Adrenal gland (tissue), 12 donors: ENCODE results near the gene PRR5. TPM values are rescaled to one million over a fixed set of nuclear protein-coding genes. Genes with fewer than 3 reads are reported as not detected.

Source experiments
- DNase-seq, 7 donors: peaks; one replicate each; pipeline ENCODE4 v3.0.0-alpha.2; 2019 to 2020
- H3K27ac ChIP-seq, 5 donors: fragments of 200-600 bp; sonication (generic) in 4 of 5; 1 replicate in 3 of 5; 2 replicates in 2 of 5; pipeline versions ENCODE4 v1.5.1 to v1.8.0; 2016 to 2020; ENCODE audit warnings: mild to moderate bottlenecking in 1 of 5
- H3K27me3 ChIP-seq: fragments of 200-600 bp; 2 replicates; pipeline ENCODE4 v1.8.0; 2021
- H3K36me3 ChIP-seq, 2 donors: fragments of 200-600 bp; replicated peaks in 1 of 2; 1 replicate in 1 of 2; 2 replicates in 1 of 2; pipeline versions ENCODE4 v1.5.1 to v1.8.0; 2018 to 2022
- H3K4me1 ChIP-seq, 2 donors: fragments of 200-600 bp; replicated peaks in 1 of 2; 1 replicate in 1 of 2; 2 replicates in 1 of 2; pipeline versions ENCODE4 v1.5.1 to v1.8.0; 2018 to 2021
- H3K4me3 ChIP-seq, 4 donors: fragments of 200-600 bp; sonication (generic) in 3 of 4; one replicate each; pipeline ENCODE4 v1.5.1; 2016 to 2018
- H3K9me3 ChIP-seq, 3 donors: fragments of 200-600 bp; sonication (generic) in 1 of 3; replicated peaks in 1 of 3; 1 replicate in 2 of 3; 2 replicates in 1 of 3; pipeline versions ENCODE4 v1.5.1 to v1.8.0; 2016 to 2021
- POLR2A ChIP-seq, 2 donors: fragments of 450-650 bp; IDR thresholded peaks; one replicate each; pipeline ENCODE4 v1.6.1; 2017; ENCODE audit warnings: antibody characterized with exemption in 2 of 2, mild to moderate bottlenecking in 2 of 2, moderate library complexity in 1 of 2
- WGBS, 4 donors: extraction: QIAGEN DNeasy Blood & Tissue Kit in 2 of 4; methylation state at CpG; one replicate each; pipeline versions ENCODE4 v1.1.5 to v1.1.7; 2013 to 2017; 5-methylcytosine and 5-hydroxymethylcytosine counted together
- intact Hi-C, 2 donors: fragments of 100-400 bp; cut with DNase I; formaldehyde crosslinking; loops; one replicate each; pipeline versions ENCODE4 v1.14.1 to v1.15.0; 2022 to 2023
- polyA plus RNA-seq, 3 donors: library from polyadenylated mRNA; stranded (reverse); fragments of 200-250 nt in 2 of 3; fragments of 350-450 nt in 1 of 3; fragmentation: Illumina TruSeq in 1 of 3; extraction: RNeasy Lipid Tissue Mini Kit (QIAGEN cat#74804) in 1 of 3; gene quantifications; one replicate each; pipeline ENCODE4 v1.2.3, GENCODE V29; 2013 to 2014
- total RNA-seq, 9 donors: library from RNA; depleted of rRNA in 4 of 9; stranded (reverse); fragments of >200 nt in 4 of 9; fragments of 120-200 nt in 1 of 9; fragmentation: NEBNext Ultra II Directional in 1 of 9; extraction: Animal tissue kit (Norgen Biotek cat#: 25700) in 1 of 9; gene quantifications; one replicate each; pipeline versions ENCODE4 v1.1.0 to v1.2.4, GENCODE V29; 2013 to 2023
- TF ChIP-seq, protein P1 (sequence below), 6 experiments: fragments of 450-650 bp in 4 of 6; fragments of 200-600 bp in 2 of 6; sonication (generic) in 1 of 6; IDR thresholded peaks; 1 replicate in 5 of 6; 2 replicates in 1 of 6; pipeline versions ENCODE4 v1.5.1 to v1.8.0; 2016 to 2021; ENCODE audit warnings: antibody characterized with exemption in 6 of 6, mild to moderate bottlenecking in 2 of 6, moderate library complexity in 1 of 6
- donor health status: healthy with polysubstance abuse.
- donor health status: Bipolar disorder and iron deficiency.
- donor health status: DM: yes; HTN: yes; CAD: no.
- donor health status: DM: no; HTN: no; CAD: no.
- donor health status: DM: no; HTN: no; CAD: no.
- donor health status: DM: yes; HTN: yes; CAD: no.

The PRR5 gene
- total and polyA plus RNA-seq, 12 donors, result 1.7 to 21.4 (median 11.7) TPM

- Histone ChIP-seq H3K36me3 (no peaks in the 10 kb centered on the region), H3K27ac (no peak overlapping the region), H3K27me3 (no peaks in the 10 kb centered on the region), H3K4me3 (no peak overlapping the region), H3K9me3 (no peaks in the 10 kb centered on the region), H3K4me1 (peaks cover 0 to 29% of the 10 kb centered on the region in 2 donors)
- intact Hi-C loops, result no loop called here
- DNase-seq, result no peak
- WGBS, 4 donors, result 79 to 85% (median 83%) methylated on average over 8 to 23 of the region's 23 CpGs
- TF ChIP-seq, protein P1, sequence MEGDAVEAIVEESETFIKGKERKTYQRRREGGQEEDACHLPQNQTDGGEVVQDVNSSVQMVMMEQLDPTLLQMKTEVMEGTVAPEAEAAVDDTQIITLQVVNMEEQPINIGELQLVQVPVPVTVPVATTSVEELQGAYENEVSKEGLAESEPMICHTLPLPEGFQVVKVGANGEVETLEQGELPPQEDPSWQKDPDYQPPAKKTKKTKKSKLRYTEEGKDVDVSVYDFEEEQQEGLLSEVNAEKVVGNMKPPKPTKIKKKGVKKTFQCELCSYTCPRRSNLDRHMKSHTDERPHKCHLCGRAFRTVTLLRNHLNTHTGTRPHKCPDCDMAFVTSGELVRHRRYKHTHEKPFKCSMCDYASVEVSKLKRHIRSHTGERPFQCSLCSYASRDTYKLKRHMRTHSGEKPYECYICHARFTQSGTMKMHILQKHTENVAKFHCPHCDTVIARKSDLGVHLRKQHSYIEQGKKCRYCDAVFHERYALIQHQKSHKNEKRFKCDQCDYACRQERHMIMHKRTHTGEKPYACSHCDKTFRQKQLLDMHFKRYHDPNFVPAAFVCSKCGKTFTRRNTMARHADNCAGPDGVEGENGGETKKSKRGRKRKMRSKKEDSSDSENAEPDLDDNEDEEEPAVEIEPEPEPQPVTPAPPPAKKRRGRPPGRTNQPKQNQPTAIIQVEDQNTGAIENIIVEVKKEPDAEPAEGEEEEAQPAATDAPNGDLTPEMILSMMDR (IDR thresholded peaks at IDR 0.05), result no peak
- TF ChIP-seq POLR2A (IDR thresholded peaks at IDR 0.05), result no peak
Observed at GRCh38 chr22:44660051-44660830, 41.8 kb upstream of the PRR5 start.

GRCh38 chr22:44661070-44661469 lies 40.9 kb upstream of the PRR5 start:
- WGBS, 4 donors, result 58 to 90% (median 63%) methylated on average over 7 to 14 of the region's 14 CpGs
- TF ChIP-seq, protein P1 (IDR thresholded peaks at IDR 0.05), result no peak
- no peak for TF ChIP-seq POLR2A (IDR thresholded peaks at IDR 0.05)
- H3K36me3 ChIP-seq, result no peaks in the 10 kb centered on the region
- no peaks in the 10 kb centered on the region for H3K27me3 ChIP-seq
- H3K27ac ChIP-seq, result no peak overlapping the region
- no peak for DNase-seq
- H3K4me3 ChIP-seq, result no peak overlapping the region
- intact Hi-C loops, result no loop called here
- H3K4me1 ChIP-seq, result peaks cover 0 to 29% of the 10 kb centered on the region in 2 donors
- no peaks in the 10 kb centered on the region for H3K9me3 ChIP-seq

- no peaks in the 10 kb centered on the region for H3K9me3 ChIP-seq
- no peak for DNase-seq
- H3K27me3 ChIP-seq, result no peaks in the 10 kb centered on the region
- peaks cover 0 to 34% of the 10 kb centered on the region in 2 donors for H3K4me1 ChIP-seq
- WGBS, 4 donors, result 59 to 78% (median 74%) methylated on average over 9 to 14 of the region's 14 CpGs
- no peak for TF ChIP-seq POLR2A (IDR thresholded peaks at IDR 0.05)
- TF ChIP-seq, protein P1 (IDR thresholded peaks at IDR 0.05), result no peak
- H3K4me3 ChIP-seq, result no peak overlapping the region
- intact Hi-C loops, result no loop called here
- H3K27ac ChIP-seq, result no peak overlapping the region
- no peaks in the 10 kb centered on the region for H3K36me3 ChIP-seq
Observed at GRCh38 chr22:44661659-44662569, 40.1 kb upstream of the PRR5 start.
